Endothelial cell (in vitro differentiated cells): ENCODE data around the gene TMEM91. TPM values are rescaled to one million over a fixed set of nuclear protein-coding genes. Genes with fewer than 3 reads are reported as not detected.

Source experiments
- DNase-seq: peaks from one replicate; pipeline ENCODE4 v3.0.0; 2021; ENCODE audit warnings: low spot score
- H3K27ac Mint-ChIP-seq: one replicate; pipeline ENCODE4 v1.8.0; 2021; ENCODE audit warnings: mixed read lengths, inconsistent platforms; ENCODE audit not compliant: unreplicated experiment
- H3K27me3 Mint-ChIP-seq: one replicate; pipeline ENCODE4 v1.8.0; 2021; ENCODE audit warnings: mild to moderate bottlenecking, moderate library complexity, mixed read lengths, inconsistent platforms; ENCODE audit not compliant: unreplicated experiment
- H3K36me3 Mint-ChIP-seq: one replicate; pipeline ENCODE4 v1.8.0; 2021; ENCODE audit warnings: mild to moderate bottlenecking, low read depth, mixed read lengths, inconsistent platforms; ENCODE audit not compliant: unreplicated experiment
- H3K4me1 Mint-ChIP-seq: one replicate; pipeline ENCODE4 v1.8.0; 2021; ENCODE audit warnings: mild to moderate bottlenecking, mixed read lengths, inconsistent platforms; ENCODE audit not compliant: unreplicated experiment
- H3K4me3 Mint-ChIP-seq: one replicate; pipeline ENCODE4 v1.8.0; 2021; ENCODE audit warnings: mild to moderate bottlenecking, mixed read lengths, inconsistent platforms; ENCODE audit not compliant: unreplicated experiment
- H3K9me3 Mint-ChIP-seq: one replicate; pipeline ENCODE4 v1.8.0; 2021; ENCODE audit warnings: mixed read lengths, inconsistent platforms; ENCODE audit not compliant: unreplicated experiment
- total RNA-seq: library from RNA; stranded (reverse); fragmentation: NEBNext Ultra II Directional; extraction: Animal tissue kit (Norgen Biotek cat#: 25700); gene quantifications from one replicate; pipeline ENCODE4 v1.2.1, GENCODE V29; 2021; ENCODE audit not compliant: unreplicated experiment
- TF ChIP-seq, protein P1 (sequence below): fragments of 200-600 bp; sonication (generic); IDR thresholded peaks from one replicate; pipeline ENCODE4 v1.5.0; 2021; ENCODE audit warnings: antibody characterized with exemption; ENCODE audit not compliant: unreplicated experiment

TMEM91 gene
- total RNA-seq, 1 donor from 2014 or later = 7.6 TPM

DNA sequence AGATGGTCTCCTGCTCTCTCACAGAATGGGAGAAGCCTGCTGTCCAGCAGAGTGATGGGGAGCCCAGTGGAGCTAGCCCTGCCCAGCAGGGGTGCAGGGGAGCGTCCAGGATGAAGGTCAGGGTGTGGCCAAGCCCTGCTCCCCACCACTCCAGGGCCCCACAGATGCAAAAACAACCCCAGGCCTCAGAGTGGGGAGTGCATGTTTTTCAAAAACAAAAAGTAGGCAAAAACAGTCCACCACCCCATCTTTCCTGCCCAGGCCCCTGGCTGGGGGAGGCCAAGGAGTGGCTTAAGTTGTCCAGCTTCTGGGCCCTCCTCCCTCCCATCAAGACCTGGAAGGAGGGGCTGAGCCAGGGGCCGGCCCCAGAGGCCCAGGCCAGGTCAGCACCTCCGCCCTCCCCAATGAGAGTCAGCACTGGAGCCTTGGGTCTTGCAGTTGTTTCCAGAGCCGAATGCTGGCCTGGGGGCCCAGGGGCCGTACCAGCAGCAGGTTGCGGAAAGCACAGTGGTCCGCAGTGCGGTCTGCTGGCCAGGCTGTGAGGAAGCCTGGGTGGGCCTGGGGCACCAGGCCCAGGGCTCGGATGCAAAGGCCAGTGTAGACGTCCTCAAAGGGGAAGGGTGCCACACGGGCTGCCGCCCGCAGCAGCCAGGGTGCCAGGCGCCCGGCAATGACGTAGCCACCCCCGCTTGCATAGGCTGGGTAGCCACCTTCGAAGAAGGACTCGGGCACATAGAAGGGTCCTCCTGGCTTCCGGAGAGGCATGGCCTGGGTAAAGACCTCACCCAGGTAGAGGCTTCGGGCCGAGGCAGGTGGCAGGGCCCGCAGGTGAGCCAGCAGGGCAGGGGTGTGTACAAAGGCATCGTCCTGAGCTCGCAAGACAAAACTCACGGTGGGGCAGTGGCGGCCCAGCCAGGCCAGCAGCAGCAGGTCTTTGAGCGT, 49.1 kb downstream of the TMEM91 start:
- no peak for DNase-seq
- TF ChIP-seq, protein P1, sequence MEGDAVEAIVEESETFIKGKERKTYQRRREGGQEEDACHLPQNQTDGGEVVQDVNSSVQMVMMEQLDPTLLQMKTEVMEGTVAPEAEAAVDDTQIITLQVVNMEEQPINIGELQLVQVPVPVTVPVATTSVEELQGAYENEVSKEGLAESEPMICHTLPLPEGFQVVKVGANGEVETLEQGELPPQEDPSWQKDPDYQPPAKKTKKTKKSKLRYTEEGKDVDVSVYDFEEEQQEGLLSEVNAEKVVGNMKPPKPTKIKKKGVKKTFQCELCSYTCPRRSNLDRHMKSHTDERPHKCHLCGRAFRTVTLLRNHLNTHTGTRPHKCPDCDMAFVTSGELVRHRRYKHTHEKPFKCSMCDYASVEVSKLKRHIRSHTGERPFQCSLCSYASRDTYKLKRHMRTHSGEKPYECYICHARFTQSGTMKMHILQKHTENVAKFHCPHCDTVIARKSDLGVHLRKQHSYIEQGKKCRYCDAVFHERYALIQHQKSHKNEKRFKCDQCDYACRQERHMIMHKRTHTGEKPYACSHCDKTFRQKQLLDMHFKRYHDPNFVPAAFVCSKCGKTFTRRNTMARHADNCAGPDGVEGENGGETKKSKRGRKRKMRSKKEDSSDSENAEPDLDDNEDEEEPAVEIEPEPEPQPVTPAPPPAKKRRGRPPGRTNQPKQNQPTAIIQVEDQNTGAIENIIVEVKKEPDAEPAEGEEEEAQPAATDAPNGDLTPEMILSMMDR = no peak
- Mint-ChIP-seq H3K27ac (no peak overlapping the region), H3K4me1 (peaks cover 37% of the 10 kb centered on the region), H3K9me3 (no peaks in the 10 kb centered on the region), H3K4me3 (peak overlapping the region; percentile 42), H3K36me3 (peaks cover 18% of the 10 kb centered on the region), H3K27me3 (peaks cover 8% of the 10 kb centered on the region)

DNA sequence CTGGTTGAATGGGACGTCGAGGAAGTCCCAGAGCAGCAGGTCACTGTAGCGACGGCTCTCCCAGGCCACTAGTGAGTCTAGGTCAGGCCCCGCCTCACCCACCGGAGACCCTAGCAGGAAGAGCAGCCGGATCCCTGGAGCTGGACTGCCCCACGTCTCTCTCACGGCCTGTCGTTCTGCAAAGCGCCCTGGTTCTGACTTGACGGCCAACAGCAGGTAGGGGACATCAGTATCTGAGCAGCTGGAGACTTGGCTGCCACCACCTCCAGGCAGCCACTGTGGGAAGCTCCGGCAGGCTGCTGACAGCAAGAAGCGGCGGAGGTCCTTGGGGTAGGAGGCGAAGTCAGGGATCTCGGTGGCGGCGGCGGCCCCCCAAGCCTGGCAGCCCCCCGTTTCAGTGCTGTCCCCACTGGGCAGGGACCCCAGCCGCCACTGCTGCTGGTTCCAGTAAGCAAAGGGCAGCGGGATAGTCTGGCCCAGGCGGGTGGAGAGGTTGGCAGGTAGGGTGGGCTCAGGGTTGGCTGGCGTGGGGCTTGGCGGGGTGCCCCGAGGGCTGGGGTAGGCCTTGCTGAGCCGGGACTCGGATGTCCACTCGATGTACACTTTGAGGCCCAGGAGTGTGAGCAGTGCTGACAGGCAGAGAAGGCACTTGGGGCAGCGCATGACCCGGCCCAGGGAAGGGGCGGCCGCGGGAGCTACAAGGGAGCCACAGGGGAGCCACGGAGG, 49.9 kb downstream of the TMEM91 start:
- H3K27me3 Mint-ChIP-seq = peaks cover 10% of the 10 kb centered on the region
- peaks cover 32% of the 10 kb centered on the region for H3K4me1 Mint-ChIP-seq
- TF ChIP-seq, protein P1 = no peak
- H3K27ac Mint-ChIP-seq = no peak overlapping the region
- no peak for DNase-seq
- H3K36me3 Mint-ChIP-seq = peaks cover 12% of the 10 kb centered on the region
- H3K9me3 Mint-ChIP-seq = no peaks in the 10 kb centered on the region
- H3K4me3 Mint-ChIP-seq = peak overlapping the region; percentile 42

DNA sequence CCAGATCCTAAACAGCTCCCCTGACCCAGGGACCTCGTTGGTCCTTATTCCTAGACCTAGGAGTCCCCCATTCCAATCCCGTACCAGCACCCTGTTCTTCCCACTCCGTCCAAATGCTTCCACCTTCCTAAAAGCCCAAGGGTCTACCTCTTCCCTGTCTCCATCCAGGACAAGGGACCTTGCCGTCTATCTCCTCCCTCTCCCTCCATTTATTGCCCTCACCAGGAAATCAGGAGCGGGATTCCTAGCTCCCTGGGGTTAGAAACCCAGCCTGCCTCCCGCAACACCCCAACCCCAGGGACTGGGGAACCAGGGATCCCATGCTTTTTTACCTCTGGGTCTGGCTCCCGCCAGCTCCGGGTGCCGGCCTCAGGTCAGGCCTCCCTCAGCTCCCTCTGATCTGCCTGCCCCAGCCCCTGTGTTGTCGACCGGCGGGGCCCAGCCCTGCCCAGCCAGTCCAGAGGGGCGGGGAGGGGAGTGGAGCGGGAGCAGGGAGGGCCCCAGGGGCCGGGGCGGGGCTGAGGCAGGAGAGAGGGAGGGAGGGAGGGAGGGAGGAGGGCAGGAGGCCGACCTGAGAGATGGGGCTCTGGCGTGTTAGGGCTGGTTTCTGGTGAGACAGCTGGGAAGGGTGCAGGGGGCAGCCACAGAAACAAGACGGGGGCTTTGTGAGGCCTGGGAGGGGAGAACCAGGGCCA, 50.8 kb downstream of the TMEM91 start, which contains the start of gene B3GNT8:
Gene B3GNT8, minus strand, starts transcription at position 423 of the 695 bp plus-strand sequence. CDS start 596 bp downstream, outside the sequence.
- TF ChIP-seq, protein P1 = no peak
- H3K27me3 Mint-ChIP-seq = peaks cover 8% of the 10 kb centered on the region
- H3K27ac Mint-ChIP-seq = peak within 1 kb of the TSS; percentile 64
- peaks cover 13% of the 10 kb centered on the region for H3K36me3 Mint-ChIP-seq
- peaks cover 27% of the 10 kb centered on the region for H3K4me1 Mint-ChIP-seq
- DNase-seq = peak; percentile 56
- no peaks in the 10 kb centered on the region for H3K9me3 Mint-ChIP-seq
- H3K4me3 Mint-ChIP-seq = peak within 1 kb of the TSS; percentile 93

DNA sequence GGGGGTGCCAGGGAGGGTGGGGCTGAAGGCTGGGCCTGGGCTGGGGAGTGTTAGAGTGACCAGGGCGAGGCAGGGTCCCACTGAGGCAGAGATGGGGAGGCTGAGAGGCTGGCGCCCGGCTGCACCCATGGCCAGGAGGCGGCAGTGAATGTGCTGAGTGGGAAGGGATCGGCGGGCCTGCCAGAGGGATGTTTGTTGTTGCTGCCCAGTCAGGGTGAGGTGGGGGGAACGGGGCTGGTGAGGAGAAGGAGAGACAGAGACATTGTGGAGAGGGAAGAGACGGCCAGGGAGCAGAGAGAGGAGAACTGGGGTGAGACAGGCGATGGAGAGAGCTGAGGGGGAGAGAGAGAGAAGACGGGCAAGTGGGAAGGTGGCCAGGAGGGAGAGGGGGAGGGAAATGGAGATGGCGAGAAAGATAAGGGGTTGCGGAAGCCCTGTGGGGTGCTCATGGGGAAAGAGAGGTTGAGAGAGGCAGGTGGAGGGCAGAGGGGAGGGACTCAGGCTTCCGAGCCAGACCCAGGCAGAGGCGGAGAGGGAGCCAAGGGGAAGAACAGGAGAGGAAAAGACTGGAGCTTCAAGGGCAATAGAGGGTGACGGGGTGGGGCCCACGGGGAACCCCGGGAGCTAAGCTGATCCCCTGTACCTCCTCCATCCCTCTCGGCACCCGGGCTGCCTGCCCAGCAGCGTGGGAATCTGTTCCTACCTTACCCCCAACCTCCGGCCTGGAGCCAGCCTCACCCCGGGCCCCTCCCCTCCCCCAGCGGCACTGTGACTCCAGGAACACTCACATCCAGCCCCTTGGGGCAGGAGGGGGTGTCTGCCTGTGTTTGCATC, 51.5 kb downstream of the TMEM91 start:
- TF ChIP-seq, protein P1 = no peak
- peaks cover 8% of the 10 kb centered on the region for H3K27me3 Mint-ChIP-seq
- DNase-seq = peak; percentile 33
- peaks cover 21% of the 10 kb centered on the region for H3K4me1 Mint-ChIP-seq
- H3K9me3 Mint-ChIP-seq = no peaks in the 10 kb centered on the region
- no peak overlapping the region for H3K27ac Mint-ChIP-seq
- peak overlapping the region; percentile 89 for H3K4me3 Mint-ChIP-seq
- peaks cover 13% of the 10 kb centered on the region for H3K36me3 Mint-ChIP-seq
